ENCODE data around the gene ZNHIT1. TPM values are rescaled to one million over a fixed set of nuclear protein-coding genes. Genes with fewer than 3 reads are reported as not detected.

Gene ZNHIT1
- total and polyA plus RNA-seq, 2 of the 8 experiments (the other 6 are each of a cell fraction or from before 2014, with no cell fraction given): 38.2 to 61.7 TPM

GRCh38 chr7:101239951-101240220 lies 21.9 kb downstream of the ZNHIT1 start:
- DNase-seq (ENCODE audit: low read depth in 1 of 2, low spot score in 2 of 2) (no peak), FAIRE-seq (no peak)
- Histone ChIP-seq H3K9ac (replicated peaks in 1 of 4; ENCODE audit: extremely low read depth in 1 of 4, low read depth in 3 of 4, low read length in 3 of 4) (no peak overlapping the region), H2BK20ac (ENCODE audit: low read length) (no peak overlapping the region), H2BK12ac (ENCODE audit: low read depth, low read length) (no peak overlapping the region), H3K27ac (ENCODE audit: low read depth, low read length) (no peak overlapping the region), H3K79me2 (ENCODE audit: control insufficient read depth in 1 of 2, insufficient read depth in 2 of 2, low read length in 2 of 2) (peaks cover 0 to 16% of the 10 kb centered on the region in 2 experiments; a peak in 1 of 4 replicates), H3K36me3 (ENCODE audit: control insufficient read depth in 2 of 4, insufficient read depth in 4 of 4, low read length in 3 of 4) (no peaks in the 10 kb centered on the region; a peak in 2 of 8 replicates), H2BK120ac (replicated peaks; ENCODE audit: low read depth, low read length) (no peak overlapping the region), H3K14ac (ENCODE audit: insufficient read length) (no peak overlapping the region), H2AK5ac (ENCODE audit: low read depth, low read length) (no peak overlapping the region), H3K9me3 (ENCODE audit: insufficient read depth in 2 of 2, low read depth in 1 of 2, low read length in 1 of 2) (no peaks in the 10 kb centered on the region), H3K4me2 (ENCODE audit: insufficient read depth in 1 of 2, low read depth in 2 of 2, low read length in 2 of 2) (no peak overlapping the region), H3K4me1 (replicated peaks in 1 of 4; ENCODE audit: control insufficient read depth in 3 of 4, insufficient read depth in 4 of 4, low read length in 3 of 4) (peaks cover 0 to 9% (median 4%) of the 10 kb centered on the region in 4 experiments; a peak in 5 of 7 replicates), H3K4ac (replicated peaks; ENCODE audit: insufficient read length, low read depth, low read length) (no peak overlapping the region), H3K79me1 (ENCODE audit: low read depth, low read length) (peaks cover 6% of the 10 kb centered on the region; the same call in 1 of the 2 replicates), H2BK15ac (ENCODE audit: low read length) (no peak overlapping the region), H4K20me1 (replicated peaks in 1 of 2; ENCODE audit: control insufficient read depth in 1 of 2, insufficient read depth in 2 of 2, low read length in 2 of 2) (peaks cover 0 to 13% of the 10 kb centered on the region in 2 experiments), H4K8ac (ENCODE audit: extremely low read depth, insufficient read depth, low read length) (no peak overlapping the region), H3K4me3 (ENCODE audit: extremely low read depth in 1 of 4, insufficient read depth in 2 of 4, low read depth in 3 of 4, low read length in 4 of 4) (no peak overlapping the region), H3K27me3 (replicated peaks in 1 of 4; ENCODE audit: control insufficient read depth in 3 of 4, extremely low read depth in 1 of 4, insufficient read depth in 3 of 4, low read length in 3 of 4) (no peaks in the 10 kb centered on the region), H3K23ac (ENCODE audit: insufficient read length) (no peak overlapping the region), H4K5ac (ENCODE audit: insufficient read length, low read depth, low read length) (no peak overlapping the region), H3K23me2 (ENCODE audit: low read depth, low read length) (peaks cover 5% of the 10 kb centered on the region), H2AFZ (ENCODE audit: low read length) (no peak overlapping the region), H4K91ac (replicated peaks; ENCODE audit: insufficient read length, low read length) (no peak overlapping the region), H2BK5ac (ENCODE audit: low read depth, low read length) (no peak overlapping the region), H3K18ac (ENCODE audit: extremely low read depth, low read length) (no peak overlapping the region), H3K56ac (replicated peaks; ENCODE audit: insufficient read length, low read depth, low read length) (no peak overlapping the region)
- POLR2A ChIA-PET (ENCODE audit: partially characterized antibody): no interaction called here
- 91% methylated on average over 9 of the region's 9 CpGs; no CpG with 5 or more reads in 1 of the 2 experiments for WGBS, 2 experiments (ENCODE audit: extremely low coverage in 1 of 2, insufficient coverage in 1 of 2, insufficient read length in 1 of 2, insufficient replicate concordance in 2 of 2, low coverage in 1 of 2, low lambda C conversion rate in 2 of 2, missing lambda C conversion rate in 1 of 2)
- CTCF ChIA-PET (ENCODE audit: partially characterized antibody): interaction anchor here (1.4 kb wide), 1 partner anchor 33 kb away, joined by 3 read pairs; no protein-coding TSS in a partner anchor
- no peak for TF ChIP-seq RXRA (IDR thresholded peaks at IDR 0.05; ENCODE audit: insufficient read depth, low read depth, low read length)
- TF ChIP-seq TEAD4 (IDR thresholded peaks at IDR 0.05; ENCODE audit: low read depth, low read length): no peak
- TF ChIP-seq JUN (IDR thresholded peaks at IDR 0.05; ENCODE audit: low read depth, low read length): no peak
- no peak for TF ChIP-seq HDAC2 (IDR thresholded peaks at IDR 0.05; ENCODE audit: borderline replicate concordance in 1 of 2, low read depth in 2 of 2, low read length in 2 of 2)
- TF ChIP-seq POLR2AphosphoS5 (IDR thresholded peaks at IDR 0.05; ENCODE audit: low read depth, low read length): no peak
- TF ChIP-seq POLR2A (IDR thresholded peaks at IDR 0.05; ENCODE audit: control extremely low read depth in 1 of 2, low read depth in 2 of 2, low read length in 2 of 2): no peak
- no peak for TF ChIP-seq CTBP2 (IDR thresholded peaks at IDR 0.05; ENCODE audit: borderline replicate concordance, insufficient read depth, insufficient read length, low read length)
- no peak for TF ChIP-seq USF2 (IDR thresholded peaks at IDR 0.05; ENCODE audit: low read length)
- no peak for TF ChIP-seq ATF3 (IDR thresholded peaks at IDR 0.05; ENCODE audit: insufficient read depth, low read depth, low read length)
- TF ChIP-seq JUND (IDR thresholded peaks at IDR 0.05; ENCODE audit: low read length): no peak
- no peak for TF ChIP-seq RNF2 (IDR thresholded peaks at IDR 0.05; ENCODE audit: borderline replicate concordance, low read depth, low read length, missing control alignments, poor library complexity, severe bottlenecking)
- TF ChIP-seq EZH2 (IDR thresholded peaks at IDR 0.05; ENCODE audit: low read depth, low read length, severe bottlenecking): no peak
